CD4-positive, alpha-beta T cell treated with Interleukin-17A for 4 hours (primary cell): Measurements from ENCODE around the gene DDX1.
A peak's percentile ranks its signal among the peaks of the same experiment; 100 is the strongest.
"Not testable (repeated sequence)": the region's sequence is repeated elsewhere in the genome, so short reads cannot be mapped to it uniquely, and the experiment has no call there.

Source experiments
- DNase-seq: peaks from one replicate; pipeline ENCODE4 v3.0.0-alpha.2; 2020; ENCODE audit warnings: mixed read lengths

Gene DDX1

DNA sequence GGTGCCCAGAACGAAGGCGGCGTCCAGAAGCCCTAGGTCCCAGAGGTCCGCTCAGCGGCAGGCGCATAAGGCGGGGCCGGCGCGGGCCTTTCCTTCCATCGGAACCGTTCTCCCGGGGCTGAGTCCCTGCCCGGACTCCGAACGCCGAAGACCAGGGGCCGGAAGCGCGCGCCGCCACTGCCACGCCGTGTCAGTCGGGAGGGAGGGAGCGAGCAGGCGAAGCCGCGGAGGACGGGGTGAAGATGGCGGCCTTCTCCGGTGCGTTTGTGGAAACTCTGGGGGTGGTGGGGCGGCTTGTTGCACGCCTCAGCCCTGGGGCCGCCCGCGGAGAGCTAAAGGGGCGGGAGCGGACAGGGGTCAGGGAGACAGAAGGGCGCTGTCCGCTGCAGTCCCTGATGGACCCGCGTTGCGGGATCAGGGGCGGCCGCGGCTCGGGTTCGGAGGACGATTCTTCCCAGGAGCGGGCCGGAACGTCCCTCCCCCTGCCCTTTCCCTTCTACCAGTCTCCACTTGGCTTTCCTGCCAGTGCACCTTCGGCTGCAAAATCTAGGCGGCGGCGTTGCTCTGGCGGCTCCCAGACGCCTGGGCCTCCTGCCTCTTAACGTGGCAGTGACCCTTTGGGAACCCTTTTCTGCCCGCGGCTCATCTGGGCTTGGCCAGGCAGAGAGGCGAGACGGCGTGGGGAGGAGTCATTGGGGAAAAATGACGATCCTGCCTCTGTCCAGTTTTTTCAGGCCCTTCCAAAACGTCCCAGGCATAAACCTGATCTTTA is at the start of gene DDX1:
Gene DDX1, plus strand, starts transcription at position 177 of the 772 bp plus-strand sequence. Its CDS starts 66 bp downstream, at position 243.
- peak; percentile 87 for DNase-seq

- not testable (repeated sequence) for DNase-seq
Observed at GRCh38 chr2:15542269-15542668, 49.4 kb upstream of the DDX1 start.

DNA sequence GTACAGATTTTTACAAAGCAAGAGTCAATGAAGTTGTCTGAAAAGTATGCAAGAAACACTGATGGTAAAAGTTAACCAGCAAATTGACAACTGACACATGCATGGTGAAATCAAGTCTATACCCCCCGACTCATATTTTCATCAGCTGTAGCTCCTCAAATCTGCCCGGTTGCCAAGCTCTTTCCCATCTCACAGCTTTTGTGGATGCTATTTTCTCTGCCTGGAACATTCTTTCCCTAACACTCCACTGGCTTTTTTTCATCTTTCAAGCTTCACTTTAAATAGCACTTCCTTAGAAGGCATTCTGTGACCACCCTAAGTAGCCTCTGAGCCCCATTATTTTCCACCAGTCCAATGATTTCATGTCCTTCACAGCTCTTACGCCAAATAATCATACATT is 48.6 kb upstream of the DDX1 start:
- DNase-seq: no peak

DNA sequence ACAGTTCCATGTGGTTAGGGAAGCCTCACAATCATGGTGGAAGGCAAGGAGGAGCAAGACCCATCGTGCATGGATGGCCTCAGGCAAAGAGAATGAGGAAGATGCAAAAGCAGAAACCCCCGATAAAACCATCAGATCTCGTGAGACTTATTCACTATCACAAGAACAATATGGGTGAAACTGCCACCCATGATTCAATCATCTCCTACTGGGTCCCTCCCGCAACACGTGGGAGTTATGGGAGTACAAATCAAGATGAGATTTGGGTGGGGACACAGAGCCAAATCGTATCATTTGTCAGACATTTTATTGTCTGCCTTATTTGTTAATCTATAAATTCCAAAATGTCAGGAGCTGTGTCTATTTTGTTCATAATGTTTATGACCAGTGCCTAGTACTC is 48.1 kb upstream of the DDX1 start:
- DNase-seq: no peak

DNA sequence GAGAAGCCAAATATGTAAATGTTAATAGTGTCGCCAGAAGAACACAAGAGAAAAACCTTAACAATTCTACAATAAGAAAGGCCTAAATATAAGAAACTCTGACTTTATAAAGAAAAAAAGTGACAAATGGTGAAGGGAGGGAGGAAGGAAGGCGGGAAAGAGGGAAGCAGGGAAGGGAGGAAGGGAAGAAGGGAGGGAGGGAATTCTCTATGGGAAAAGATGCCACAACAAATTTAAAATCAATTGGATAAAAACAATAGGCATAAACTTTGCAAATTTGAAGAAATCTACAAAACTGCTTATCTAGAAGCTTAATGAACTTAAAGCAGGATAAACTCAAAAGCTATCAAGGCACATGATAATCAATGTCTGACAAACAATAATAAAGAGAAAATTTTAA is 47.4 kb upstream of the DDX1 start:
- DNase-seq: no peak

- DNase-seq: no peak
Observed at GRCh38 chr2:15546297-15547098, 45.2 kb upstream of the DDX1 start.

- DNase-seq: no peak
Observed at GRCh38 chr2:15547115-15547876, 44.4 kb upstream of the DDX1 start.

GRCh38 chr2:15548974-15549373 is 42.7 kb upstream of the DDX1 start:
- no peak for DNase-seq

- no peak for DNase-seq
Observed at GRCh38 chr2:15553519-15553918, 38.1 kb upstream of the DDX1 start.

DNA sequence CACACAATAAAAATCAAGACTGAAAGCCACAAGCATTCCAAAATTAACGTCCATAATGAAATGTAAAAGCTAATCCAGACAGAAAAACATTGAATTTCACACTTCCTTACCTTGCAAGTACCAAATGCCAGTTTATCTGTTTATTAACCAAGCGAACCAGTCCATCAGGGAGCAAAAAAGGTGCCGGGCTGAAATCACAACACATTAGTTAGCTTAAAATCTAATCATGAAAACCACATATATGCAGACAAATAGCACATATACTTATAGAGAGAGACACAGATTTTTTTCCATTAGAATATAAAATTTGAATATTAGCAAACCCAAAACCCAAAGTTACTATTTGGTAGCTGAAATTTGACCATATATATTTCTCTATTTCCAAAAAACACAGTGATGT is 37.7 kb upstream of the DDX1 start:
- no peak for DNase-seq

GRCh38 chr2:15554525-15555218 is 37.0 kb upstream of the DDX1 start:
- DNase-seq: no peak

DNA sequence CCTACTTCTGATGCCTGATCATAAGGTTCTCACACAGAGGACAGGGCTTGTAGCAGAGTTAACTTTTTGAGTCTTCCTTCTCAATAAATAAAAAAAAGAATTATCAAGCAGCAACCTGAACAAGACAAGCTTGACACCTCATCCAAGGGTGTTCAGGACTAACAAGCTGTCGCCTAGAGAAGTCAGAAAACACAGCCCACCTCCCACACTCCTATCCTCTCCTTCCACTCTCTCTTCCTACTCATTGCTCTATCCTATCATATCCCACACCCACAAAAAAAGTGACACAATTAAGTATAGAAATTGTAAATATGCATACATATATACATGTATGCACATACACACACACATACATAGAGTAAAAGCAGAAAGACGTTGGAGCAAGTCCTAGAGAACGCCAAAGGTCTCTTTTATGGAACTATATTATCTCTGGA is 35.9 kb upstream of the DDX1 start:
- DNase-seq: no peak

- DNase-seq: no peak
Observed at GRCh38 chr2:15556311-15556930, 35.2 kb upstream of the DDX1 start.

GRCh38 chr2:15557887-15558311 is 33.8 kb upstream of the DDX1 start:
- no peak for DNase-seq

GRCh38 chr2:15559379-15560139 is 32.1 kb upstream of the DDX1 start:
- DNase-seq: no peak

DNA sequence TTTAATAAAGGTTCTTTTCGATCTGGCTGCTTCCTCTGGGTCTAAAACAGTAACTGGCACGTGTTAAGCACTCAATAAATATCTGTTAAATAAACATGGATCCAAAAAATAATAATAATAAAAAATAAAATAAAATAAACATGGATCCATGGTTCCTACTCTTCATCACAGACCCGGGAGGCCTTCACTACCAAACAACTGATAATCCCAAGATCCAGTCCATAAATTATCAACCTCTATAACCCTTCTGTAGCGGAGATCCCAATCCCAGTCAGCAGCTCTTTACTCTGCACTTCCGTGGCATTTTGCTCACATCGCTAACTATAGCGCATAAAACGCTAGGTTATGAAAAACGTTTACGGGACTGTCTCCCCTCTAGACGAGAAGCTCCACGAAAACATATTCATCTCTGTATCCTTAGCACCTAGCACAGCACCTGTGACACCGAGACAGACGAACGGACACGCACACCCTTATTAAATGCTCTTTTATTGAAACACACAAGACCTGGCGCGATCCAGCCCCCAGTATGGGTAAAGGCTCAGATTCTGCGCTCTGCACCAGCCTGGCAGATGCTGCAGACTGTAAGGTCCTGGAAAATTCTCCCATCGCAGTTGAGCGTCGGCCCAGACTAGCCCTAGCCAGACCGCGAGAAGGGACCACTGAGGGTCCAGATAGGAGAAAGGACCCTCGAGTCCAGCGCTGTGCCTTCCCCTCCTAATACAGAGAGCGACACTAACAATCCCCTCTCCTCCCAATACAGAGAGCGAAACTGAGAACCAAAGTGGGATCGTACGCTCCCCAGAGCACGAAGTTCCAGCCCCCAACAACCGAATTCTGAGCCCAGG is 31.3 kb upstream of the DDX1 start:
- peak; percentile 15 for DNase-seq

DNA sequence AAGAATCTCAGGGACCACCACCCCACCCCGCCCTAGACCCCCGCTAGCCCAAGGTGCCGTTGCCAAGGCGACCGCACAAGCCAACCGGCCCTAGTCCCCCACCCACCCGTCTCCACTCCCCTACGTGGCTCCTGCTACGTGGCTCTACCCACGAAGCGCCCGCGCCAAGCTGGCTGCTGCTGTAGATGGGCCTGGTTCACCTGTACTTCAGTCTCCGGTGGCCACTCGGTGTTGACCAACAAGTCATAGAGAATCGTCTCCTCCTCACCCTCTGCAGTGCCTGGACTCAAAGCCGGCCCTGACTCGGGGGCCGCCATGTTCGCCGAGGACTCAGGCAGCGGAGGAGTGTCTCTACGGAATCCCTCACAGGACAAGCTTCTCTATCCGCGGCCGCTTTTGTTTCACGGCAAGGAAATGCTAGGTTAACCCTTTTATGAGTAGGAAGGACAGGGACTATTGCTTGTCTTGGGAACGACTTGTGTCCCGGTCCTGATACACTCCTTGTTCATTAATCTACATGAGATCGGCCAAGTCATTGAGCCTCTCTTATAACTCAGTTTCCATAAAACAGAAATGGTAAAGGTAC is 30.6 kb upstream of the DDX1 start, which contains the start of gene NBAS:
Gene NBAS, minus strand, starts transcription at position 347 of the 586 bp plus-strand sequence. Its CDS starts 30 bp downstream, at position 317.
- peak; percentile 81 for DNase-seq

DNA sequence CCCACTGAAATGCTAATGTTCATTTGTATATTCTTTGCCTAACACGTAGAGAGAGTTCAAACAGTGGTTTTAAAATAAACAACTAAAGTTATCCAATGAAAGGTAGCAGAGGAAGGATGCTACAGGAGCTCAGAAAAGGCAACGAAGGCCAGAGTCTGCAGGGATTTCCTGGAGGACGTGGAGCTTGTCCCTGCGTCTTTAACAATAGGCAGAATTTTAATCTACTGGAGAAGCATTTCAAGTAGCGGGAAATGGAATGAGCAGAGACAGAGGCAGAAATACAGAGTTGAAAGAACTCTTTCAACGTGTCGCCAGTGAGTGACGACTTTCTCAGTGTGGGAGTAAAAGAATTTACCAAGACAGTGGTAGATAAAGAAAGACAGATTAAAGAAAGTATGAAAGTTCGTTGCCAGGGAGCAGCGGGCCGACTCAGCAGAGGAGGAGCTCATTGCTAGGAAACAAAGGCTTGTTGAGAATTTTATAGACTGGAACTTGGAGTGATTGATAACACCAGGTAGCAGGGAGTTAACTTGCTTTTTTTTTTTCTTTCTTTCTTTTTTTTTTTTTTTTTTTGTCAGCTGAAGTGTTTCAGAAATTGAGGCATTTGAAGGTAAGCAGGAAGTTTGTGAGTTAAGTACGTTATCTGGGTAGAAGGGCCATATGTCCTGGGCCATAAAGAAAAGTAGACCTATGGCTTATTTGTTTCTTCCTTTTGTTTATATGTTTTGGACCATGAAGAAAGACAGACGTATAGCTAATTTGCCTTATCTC is 29.9 kb upstream of the DDX1 start:
- peak; percentile 33 for DNase-seq
